OCI-LY3 (cell line): ENCODE results near the gene TAS2R19.

Experiments used
- H2AFZ ChIP-seq: fragments of 200-600, 300-600 bp; shearing (Covaris generic); 2 replicates; pipeline ENCODE4 v1.6.0; 2014; ENCODE audit warnings: antibody characterized with exemption, low read depth, low read length
- H3K27ac ChIP-seq: fragments of 200-600, 300-600 bp; sonication (generic); 2 replicates; pipeline ENCODE4 v1.5.1; 2014; ENCODE audit warnings: mild to moderate bottlenecking, low read length, moderate library complexity, mixed read lengths
- H3K27me3 ChIP-seq: fragments of 200-600, 300-600 bp; sonication (generic); 2 replicates; pipeline ENCODE4 v1.6.1; 2014; ENCODE audit warnings: low read depth, low read length, mixed read lengths
- H3K36me3 ChIP-seq: fragments of 200-600, 300-600 bp; sonication (generic); replicated peaks from 2 replicates; pipeline ENCODE3; 2014; ENCODE audit warnings: low read depth, low read length, mixed read lengths
- H3K4me1 ChIP-seq: fragments of 300-600, 200-600 bp; sonication (generic); 2 replicates; pipeline ENCODE4 v1.6.1; 2014; ENCODE audit warnings: low read length, mixed read lengths
- H3K4me2 ChIP-seq: fragments of 200-600, 300-600 bp; sonication (generic); 2 replicates; pipeline ENCODE4 v1.6.1; 2014; ENCODE audit warnings: low read length, mixed read lengths
- H3K4me3 ChIP-seq: fragments of 300-600, 200-600 bp; sonication (generic); 2 replicates; pipeline ENCODE4 v1.5.1; 2014; ENCODE audit warnings: antibody characterized with exemption, mild to moderate bottlenecking, low read length, moderate library complexity
- H3K79me2 ChIP-seq: fragments of 300-600, 200-600 bp; shearing (Covaris generic); 2 replicates; pipeline ENCODE4 v1.6.1; 2014; ENCODE audit warnings: mild to moderate bottlenecking, low read length, mixed read lengths
- H3K9ac ChIP-seq: fragments of 300-600, 200-600 bp; shearing (Covaris generic); 2 replicates; pipeline ENCODE4 v1.6.0; 2014; ENCODE audit warnings: mild to moderate bottlenecking, low read length, moderate library complexity
- H3K9me3 ChIP-seq: fragments of 200-600, 300-600 bp; shearing (Covaris generic); 2 replicates; pipeline ENCODE4 v1.6.1; 2014; ENCODE audit warnings: low read length, mixed read lengths; ENCODE audit not compliant: insufficient read depth
- H4K20me1 ChIP-seq: fragments of 200-600, 300-600 bp; sonication (generic); 2 replicates; pipeline ENCODE4 v1.6.1; 2016; ENCODE audit warnings: low read length, mixed read lengths; ENCODE audit not compliant: insufficient read depth
- CTCF ChIP-seq: fragments of 200-600, 300-600 bp; sonication (generic); IDR thresholded peaks from 2 replicates; pipeline ENCODE4 v1.5.1; 2014; ENCODE audit warnings: antibody characterized with exemption, low read length, low read depth
- EZH2phosphoT487 ChIP-seq: fragments of 200-600 bp; shearing (Covaris generic); IDR thresholded peaks from 2 replicates; pipeline ENCODE4 v1.6.1; 2018; ENCODE audit warnings: antibody characterized with exemption, mixed run types, low read depth

TAS2R19 gene

GRCh38 chr12:11026118-11026517, 3.7 kb upstream of the TAS2R19 start:
- Histone ChIP-seq H3K9ac (no peak overlapping the region), H4K20me1 (peaks cover 4% of the 10 kb centered on the region; the same call in 1 of the 2 replicates), H3K79me2 (no peaks in the 10 kb centered on the region), H3K4me2 (no peak overlapping the region), H3K27ac (no peak overlapping the region), H3K4me1 (no peaks in the 10 kb centered on the region), H2AFZ (no peak overlapping the region), H3K4me3 (no peak overlapping the region), H3K36me3 (peaks cover 2% of the 10 kb centered on the region), H3K9me3 (no peaks in the 10 kb centered on the region), H3K27me3 (no peaks in the 10 kb centered on the region)
- no peak for TF ChIP-seq CTCF
- TF ChIP-seq EZH2phosphoT487: no peak

- H3K79me2 ChIP-seq: no peaks in the 10 kb centered on the region
- peaks cover 2% of the 10 kb centered on the region for H3K36me3 ChIP-seq
- no peak overlapping the region for H3K27ac ChIP-seq
- no peak overlapping the region for H3K4me3 ChIP-seq
- no peak overlapping the region for H2AFZ ChIP-seq
- no peaks in the 10 kb centered on the region for H3K27me3 ChIP-seq
- no peaks in the 10 kb centered on the region for H3K4me1 ChIP-seq
- no peak overlapping the region for H3K9ac ChIP-seq
- peaks cover 4% of the 10 kb centered on the region; the same call in 1 of the 2 replicates for H4K20me1 ChIP-seq
- no peak overlapping the region for H3K4me2 ChIP-seq
- no peak for TF ChIP-seq EZH2phosphoT487
- TF ChIP-seq CTCF: no peak
- H3K9me3 ChIP-seq: no peaks in the 10 kb centered on the region
Observed at GRCh38 chr12:11023387-11023786, 967 bp upstream of the TAS2R19 start.

- Histone ChIP-seq H3K4me2 (no peak overlapping the region), H2AFZ (no peak overlapping the region), H3K36me3 (no peaks in the 10 kb centered on the region), H3K79me2 (no peaks in the 10 kb centered on the region), H3K9me3 (no peaks in the 10 kb centered on the region), H3K27ac (no peak overlapping the region), H3K9ac (no peak overlapping the region), H3K4me3 (no peak overlapping the region), H4K20me1 (peaks cover 4% of the 10 kb centered on the region; the same call in 1 of the 2 replicates), H3K27me3 (no peaks in the 10 kb centered on the region), H3K4me1 (no peaks in the 10 kb centered on the region)
- TF ChIP-seq EZH2phosphoT487 (no peak), CTCF (no peak)
Observed at GRCh38 chr12:11016937-11017336, 5.5 kb downstream of the TAS2R19 start.

GRCh38 chr12:11015775-11016430, 6.5 kb downstream of the TAS2R19 start:
- Histone ChIP-seq H4K20me1 (no peaks in the 10 kb centered on the region), H3K9ac (no peak overlapping the region), H3K4me3 (no peak overlapping the region), H2AFZ (no peak overlapping the region), H3K4me1 (no peaks in the 10 kb centered on the region), H3K9me3 (no peaks in the 10 kb centered on the region), H3K27ac (no peak overlapping the region), H3K4me2 (no peak overlapping the region), H3K27me3 (no peaks in the 10 kb centered on the region), H3K79me2 (no peaks in the 10 kb centered on the region), H3K36me3 (no peaks in the 10 kb centered on the region)
- TF ChIP-seq EZH2phosphoT487 (no peak), CTCF (no peak)
